ENCODE measurements around the gene ZSWIM5. TPM values are rescaled to one million over a fixed set of nuclear protein-coding genes. Genes with fewer than 3 reads are reported as not detected.
"Not testable (repeated sequence)": the region's sequence is repeated elsewhere in the genome, so short reads cannot be mapped to it uniquely, and the experiment has no call there.

The ZSWIM5 gene
- total RNA-seq, 1 experiment from 2014 or later: 2.6 TPM

GRCh38 chr1:45003741-45004140 is 202.7 kb downstream of the ZSWIM5 start:
- in situ Hi-C loops (cut with HindIII; ENCODE audit: low pct_unique_long_range_greater_than_20kb, low sequenced_read_pairs): no loop called here
- no peak for DNase-seq (ENCODE audit: low read depth, low spot score)

GRCh38 chr1:45002650-45003645 is 203.5 kb downstream of the ZSWIM5 start:
- in situ Hi-C loops (cut with HindIII; ENCODE audit: low pct_unique_long_range_greater_than_20kb, low sequenced_read_pairs): no loop called here
- no peak for DNase-seq (ENCODE audit: low read depth, low spot score)

GRCh38 chr1:45001576-45001975 is 204.8 kb downstream of the ZSWIM5 start:
- DNase-seq (ENCODE audit: low read depth, low spot score); in situ Hi-C loops (cut with HindIII; ENCODE audit: low pct_unique_long_range_greater_than_20kb, low sequenced_read_pairs): not testable (repeated sequence)

GRCh38 chr1:45001011-45001481 is 205.4 kb downstream of the ZSWIM5 start:
- DNase-seq (ENCODE audit: low read depth, low spot score): no peak
- in situ Hi-C loops (cut with HindIII; ENCODE audit: low pct_unique_long_range_greater_than_20kb, low sequenced_read_pairs): no loop called here

DNA sequence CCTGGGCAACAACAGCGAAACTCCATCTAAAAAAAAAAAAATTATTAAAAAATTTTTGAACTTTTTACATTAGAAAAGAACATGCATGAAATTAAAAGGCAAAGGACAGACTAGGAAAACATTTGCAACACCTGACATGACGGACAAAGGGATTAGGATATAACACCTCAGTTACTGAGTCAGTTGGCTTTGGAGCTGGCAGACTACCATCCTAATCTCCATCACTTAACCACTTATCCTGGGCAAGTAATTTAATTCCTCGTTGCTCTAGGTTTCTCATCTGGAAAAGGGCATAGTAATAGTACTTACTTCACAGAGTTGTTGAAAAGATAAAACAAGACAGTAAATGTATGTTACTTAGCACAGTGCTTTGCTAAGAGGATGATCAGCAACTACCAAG is 207.2 kb downstream of the ZSWIM5 start:
- DNase-seq (ENCODE audit: low read depth, low spot score): no peak
- in situ Hi-C loops (cut with HindIII; ENCODE audit: low pct_unique_long_range_greater_than_20kb, low sequenced_read_pairs): no loop called here

DNA sequence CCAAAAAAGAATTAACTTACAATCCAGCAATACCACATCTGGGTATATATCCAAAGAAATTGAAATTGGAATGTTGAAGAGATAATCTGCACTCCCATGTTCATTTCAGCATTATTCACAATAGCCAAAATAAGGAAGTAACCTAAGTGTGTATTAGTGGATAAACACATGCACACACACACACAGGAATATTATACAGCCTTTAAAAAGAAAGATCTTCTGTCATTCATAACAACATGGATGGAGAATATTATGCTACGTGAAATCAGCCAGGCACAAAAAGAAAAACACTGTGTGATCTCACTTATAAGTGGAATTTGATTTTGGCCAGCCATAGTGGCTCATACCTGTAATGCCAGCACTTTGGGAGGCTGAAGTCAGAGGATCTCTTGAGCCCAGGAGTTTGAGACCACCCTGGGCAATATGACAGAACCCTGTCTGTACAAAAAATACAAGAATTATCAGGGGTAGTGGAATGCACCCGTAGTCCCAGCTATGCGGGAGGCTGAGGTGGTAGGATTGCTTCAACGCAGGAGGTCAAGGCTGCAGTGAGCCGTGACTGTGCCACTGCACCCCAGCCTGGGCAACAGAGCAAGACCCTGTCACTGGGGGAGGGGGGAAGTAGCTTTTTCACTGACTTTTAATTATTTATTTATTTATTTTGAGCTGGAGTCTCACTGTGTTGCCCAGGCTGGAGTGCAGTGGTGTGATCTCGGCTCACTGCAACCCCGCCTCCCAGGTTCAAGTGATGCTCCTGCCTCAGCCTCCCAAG is 210.8 kb downstream of the ZSWIM5 start:
- DNase-seq (ENCODE audit: low read depth, low spot score): no peak
- in situ Hi-C loops (cut with HindIII; ENCODE audit: low pct_unique_long_range_greater_than_20kb, low sequenced_read_pairs): no loop called here

DNA sequence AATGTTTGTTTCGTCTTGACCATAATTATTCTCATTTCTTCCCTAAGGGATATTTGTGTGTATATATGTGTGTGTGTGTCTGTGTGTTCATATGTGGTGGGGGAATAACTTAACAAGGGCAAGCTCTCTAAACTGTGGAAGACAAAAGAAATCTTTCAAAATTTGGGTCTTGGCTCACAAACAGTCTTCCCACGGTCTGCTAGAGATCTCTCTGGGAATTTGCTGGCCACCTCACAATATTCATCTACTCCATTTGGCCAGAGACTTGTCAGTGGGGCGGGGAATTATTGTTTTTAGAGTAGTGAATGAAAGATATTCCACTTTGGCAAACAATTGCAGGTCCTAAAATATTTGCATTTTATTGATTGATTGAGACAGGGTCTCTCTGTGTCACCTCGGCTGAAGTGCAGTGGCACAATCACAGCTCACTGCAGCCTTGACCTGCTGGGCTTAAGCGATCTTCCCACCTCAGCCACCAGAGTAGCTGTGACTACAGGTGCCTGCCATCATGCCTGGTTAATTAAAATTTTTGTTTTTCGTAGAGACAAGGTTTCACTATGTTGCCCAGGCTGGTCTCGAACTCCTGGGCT is 212.0 kb downstream of the ZSWIM5 start:
- in situ Hi-C loops (cut with HindIII; ENCODE audit: low pct_unique_long_range_greater_than_20kb, low sequenced_read_pairs): no loop called here
- no peak for DNase-seq (ENCODE audit: low read depth, low spot score)

DNA sequence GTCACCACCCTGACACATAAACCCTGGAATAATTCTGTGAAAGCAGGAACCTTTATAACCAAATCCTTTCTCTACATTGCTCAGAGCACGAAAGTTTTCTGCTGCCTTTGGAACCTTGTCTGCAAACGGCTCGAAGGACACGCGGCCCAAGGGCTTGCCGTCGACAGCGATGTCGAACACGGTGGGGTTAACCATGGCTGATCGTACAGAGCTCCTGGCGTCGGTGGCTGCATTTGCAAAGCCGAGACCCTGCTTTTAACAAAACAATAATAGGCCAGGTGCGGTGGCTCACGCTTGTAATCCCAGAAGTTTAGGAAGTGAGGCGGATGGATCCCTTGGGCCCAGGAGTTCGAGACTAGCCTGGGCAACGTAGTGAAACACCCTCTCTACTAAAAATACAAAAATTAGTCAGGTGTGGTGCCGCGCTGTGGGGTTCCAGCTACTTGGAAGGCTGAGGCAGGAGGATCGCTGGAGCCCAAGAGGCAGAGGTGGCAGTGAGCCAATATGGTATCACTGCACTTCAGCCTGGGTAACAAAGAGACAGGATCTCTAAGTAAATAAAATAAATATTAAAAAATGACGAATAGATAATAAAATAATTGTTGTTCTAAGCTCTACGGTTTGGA is 217.8 kb downstream of the ZSWIM5 start:
- in situ Hi-C loops (cut with HindIII; ENCODE audit: low pct_unique_long_range_greater_than_20kb, low sequenced_read_pairs): no loop called here

GRCh38 chr1:44985747-44986359 is 220.6 kb downstream of the ZSWIM5 start:
- in situ Hi-C loops (cut with HindIII; ENCODE audit: low pct_unique_long_range_greater_than_20kb, low sequenced_read_pairs): no loop called here
- DNase-seq (ENCODE audit: low read depth, low spot score): no peak

More for the DNA sequence above, 217.8 kb downstream of the ZSWIM5 start:
- DNase-seq (ENCODE audit: low read depth, low spot score): no peak

DNA sequence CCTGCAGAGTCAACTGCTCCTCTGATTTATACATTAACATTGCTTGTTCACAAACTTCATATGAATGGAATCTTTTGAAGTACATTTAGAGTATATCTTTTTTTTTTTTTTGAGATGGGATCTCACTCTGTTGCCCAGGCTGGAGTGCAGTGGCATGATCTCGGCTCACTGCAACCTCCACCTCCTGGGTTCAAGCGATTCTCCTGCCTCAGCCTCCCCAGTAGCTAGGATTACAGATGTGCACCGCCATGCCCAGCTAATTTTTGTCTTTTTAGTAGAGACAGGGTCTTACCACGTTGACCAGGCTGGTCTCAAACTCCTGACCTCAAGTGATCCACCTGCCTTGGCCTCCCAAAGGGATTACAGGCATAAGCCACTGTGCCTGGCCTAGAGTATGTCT is 229.0 kb downstream of the ZSWIM5 start:
- DNase-seq (ENCODE audit: low read depth, low spot score); in situ Hi-C loops (cut with HindIII; ENCODE audit: low pct_unique_long_range_greater_than_20kb, low sequenced_read_pairs): not testable (repeated sequence)

DNA sequence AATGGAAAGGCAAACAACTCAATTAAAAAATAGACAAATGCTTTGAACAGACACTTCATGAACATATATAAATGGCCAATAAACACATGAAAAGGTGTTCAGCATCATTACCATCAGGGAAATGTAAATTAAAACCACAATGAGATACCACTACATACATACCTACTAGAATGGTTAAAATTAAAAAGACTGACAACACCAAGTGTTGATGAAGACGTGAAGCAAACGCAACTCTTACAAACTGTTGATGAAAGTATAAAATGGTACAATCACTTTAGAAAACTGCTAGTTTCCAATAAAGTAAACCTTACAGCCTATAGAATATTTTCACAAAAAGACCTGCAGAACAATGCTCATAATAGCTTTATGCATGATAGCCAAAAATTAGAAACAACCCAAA is 230.2 kb downstream of the ZSWIM5 start:
- in situ Hi-C loops (cut with HindIII; ENCODE audit: low pct_unique_long_range_greater_than_20kb, low sequenced_read_pairs): no loop called here
- no peak for DNase-seq (ENCODE audit: low read depth, low spot score)

GRCh38 chr1:44973645-44974044 is 232.8 kb downstream of the ZSWIM5 start:
- DNase-seq (ENCODE audit: low read depth, low spot score): no peak
- in situ Hi-C loops (cut with HindIII; ENCODE audit: low pct_unique_long_range_greater_than_20kb, low sequenced_read_pairs): no loop called here

GRCh38 chr1:44970317-44970716 is 236.1 kb downstream of the ZSWIM5 start:
- DNase-seq (ENCODE audit: low read depth, low spot score): no peak
- in situ Hi-C loops (cut with HindIII; ENCODE audit: low pct_unique_long_range_greater_than_20kb, low sequenced_read_pairs): no loop called here

Other genes with a start within 250 kb of the ZSWIM5 start
- 23.5 and 27.5 TPM in 2 replicates for gene EIF2B3, start 220.0 kb downstream of the ZSWIM5 start, total RNA-seq (2014; rRNA removed; shearing (Covaris generic))
- gene HECTD3, start 195.3 kb downstream of the ZSWIM5 start, total RNA-seq (2014; rRNA removed; shearing (Covaris generic)): 17.8 and 18.6 TPM in 2 replicates
- gene UROD, start 194.4 kb downstream of the ZSWIM5 start, total RNA-seq (2014; rRNA removed; shearing (Covaris generic)): 78.9 and 89.5 TPM in 2 replicates
- not detected in 2 replicates for gene HPDL, start 120.3 kb upstream of the ZSWIM5 start, total RNA-seq (2014; rRNA removed; shearing (Covaris generic))
- 10.5 and 13.5 TPM in 2 replicates for gene TOE1, start 133.6 kb upstream of the ZSWIM5 start, total RNA-seq (2014; rRNA removed; shearing (Covaris generic))
- 12.4 and 13.0 TPM in 2 replicates for gene MUTYH, start 133.8 kb upstream of the ZSWIM5 start, total RNA-seq (2014; rRNA removed; shearing (Covaris generic))